Measurements from ENCODE around the gene SMCHD1. TPM values are rescaled to one million over a fixed set of nuclear protein-coding genes. Genes with fewer than 3 reads are reported as not detected.

The SMCHD1 gene
- total RNA-seq, 1 donor from 2014 or later = 34.4 TPM

- peaks cover 3% of the 10 kb centered on the region for H3K9me3 Mint-ChIP-seq (ENCODE audit: unreplicated experiment)
These were observed 189.6 kb downstream of the SMCHD1 start for GRCh38 chr18:2845172-2845571.

GRCh38 chr18:2846636-2847316 is 191.2 kb downstream of the SMCHD1 start, which contains the start of gene EMILIN2:
Gene EMILIN2 (plus strand): TSS chr18:2847006. CDS start chr18:2847189, 183 bp downstream.
- no peak for TF ChIP-seq CTCF (IDR thresholded peaks at IDR 0.05; ENCODE audit: partially characterized antibody, unreplicated experiment)
- H3K36me3 Mint-ChIP-seq (ENCODE audit: unreplicated experiment) = no peaks in the 10 kb centered on the region

More at GRCh38 chr18:2845172-2845571, 189.6 kb downstream of the SMCHD1 start:
- Mint-ChIP-seq H3K36me3 (ENCODE audit: unreplicated experiment) (no peaks in the 10 kb centered on the region), H3K4me1 (ENCODE audit: low read depth, unreplicated experiment) (peaks cover 8% of the 10 kb centered on the region), H3K27ac (ENCODE audit: unreplicated experiment) (no peak overlapping the region), H3K27me3 (ENCODE audit: unreplicated experiment) (peaks cover 28% of the 10 kb centered on the region), H3K4me3 (ENCODE audit: unreplicated experiment) (no peak overlapping the region)
- DNase-seq = no peak
- TF ChIP-seq CTCF (IDR thresholded peaks at IDR 0.05; ENCODE audit: partially characterized antibody, unreplicated experiment) = no peak

GRCh38 chr18:2847317-2848246 is 192.1 kb downstream of the SMCHD1 start:
- Mint-ChIP-seq H3K36me3 (ENCODE audit: unreplicated experiment) (no peaks in the 10 kb centered on the region), H3K9me3 (ENCODE audit: unreplicated experiment) (peaks cover 3% of the 10 kb centered on the region), H3K4me3 (ENCODE audit: unreplicated experiment) (peak overlapping the region; percentile 91), H3K4me1 (ENCODE audit: low read depth, unreplicated experiment) (peaks cover 8% of the 10 kb centered on the region), H3K27me3 (ENCODE audit: unreplicated experiment) (peaks cover 28% of the 10 kb centered on the region), H3K27ac (ENCODE audit: unreplicated experiment) (no peak overlapping the region)
- no peak for TF ChIP-seq CTCF (IDR thresholded peaks at IDR 0.05; ENCODE audit: partially characterized antibody, unreplicated experiment)
- peak; percentile 42 for DNase-seq

More at GRCh38 chr18:2846636-2847316, 191.2 kb downstream of the SMCHD1 start, which contains the start of gene EMILIN2:
- Mint-ChIP-seq H3K4me1 (ENCODE audit: low read depth, unreplicated experiment) (peaks cover 8% of the 10 kb centered on the region), H3K4me3 (ENCODE audit: unreplicated experiment) (peak within 1 kb of the TSS; percentile 91), H3K27me3 (ENCODE audit: unreplicated experiment) (peaks cover 28% of the 10 kb centered on the region), H3K27ac (ENCODE audit: unreplicated experiment) (no peak within 1 kb of the TSS), H3K9me3 (ENCODE audit: unreplicated experiment) (peaks cover 3% of the 10 kb centered on the region)
- peak; percentile 54 for DNase-seq

GRCh38 chr18:2848247-2849246 is 193.0 kb downstream of the SMCHD1 start:
- Mint-ChIP-seq H3K4me3 (ENCODE audit: unreplicated experiment) (peak overlapping the region; percentile 91), H3K27ac (ENCODE audit: unreplicated experiment) (no peak overlapping the region), H3K4me1 (ENCODE audit: low read depth, unreplicated experiment) (peaks cover 8% of the 10 kb centered on the region), H3K36me3 (ENCODE audit: unreplicated experiment) (no peaks in the 10 kb centered on the region), H3K27me3 (ENCODE audit: unreplicated experiment) (peaks cover 25% of the 10 kb centered on the region), H3K9me3 (ENCODE audit: unreplicated experiment) (peaks cover 3% of the 10 kb centered on the region)
- DNase-seq = no peak
- TF ChIP-seq CTCF (IDR thresholded peaks at IDR 0.05; ENCODE audit: partially characterized antibody, unreplicated experiment) = no peak
